Stimulated activated effector memory CD8-positive, alpha-beta T cell treated with anti-CD3 and anti-CD28 coated beads, Interleukin-12 subunit alpha, Interleukin-12 subunit beta, amount 100 ng/mL, for 72 hours (primary cell): ENCODE measurements around the gene RANGAP1.

Source experiments
- ATAC-seq: fragments of 150-1000 bp; cut with Tn5 transposase; 2 replicates; pipeline ENCODE4 v1.10.0; 2021
- DNase-seq, 2 donors: peaks; one replicate each; pipeline ENCODE4 v3.0.0; 2021 to 2022; ENCODE audit warnings: low spot score in 2 of 2
- H3K27ac Mint-ChIP-seq: one replicate; pipeline ENCODE4 v1.8.0; 2022; ENCODE audit warnings: mild to moderate bottlenecking, mixed read lengths
- H3K36me3 Mint-ChIP-seq: one replicate; pipeline ENCODE4 v1.8.0; 2022; ENCODE audit warnings: mild to moderate bottlenecking, mixed read lengths
- H3K4me1 Mint-ChIP-seq: one replicate; pipeline ENCODE4 v1.8.0; 2022; ENCODE audit warnings: mixed read lengths
- H3K4me3 Mint-ChIP-seq: one replicate; pipeline ENCODE4 v1.8.0; 2022; ENCODE audit warnings: mild to moderate bottlenecking, mixed read lengths
- H3K9me3 Mint-ChIP-seq: one replicate; pipeline ENCODE4 v1.8.0; 2022; ENCODE audit warnings: mixed read lengths

The RANGAP1 gene

DNA sequence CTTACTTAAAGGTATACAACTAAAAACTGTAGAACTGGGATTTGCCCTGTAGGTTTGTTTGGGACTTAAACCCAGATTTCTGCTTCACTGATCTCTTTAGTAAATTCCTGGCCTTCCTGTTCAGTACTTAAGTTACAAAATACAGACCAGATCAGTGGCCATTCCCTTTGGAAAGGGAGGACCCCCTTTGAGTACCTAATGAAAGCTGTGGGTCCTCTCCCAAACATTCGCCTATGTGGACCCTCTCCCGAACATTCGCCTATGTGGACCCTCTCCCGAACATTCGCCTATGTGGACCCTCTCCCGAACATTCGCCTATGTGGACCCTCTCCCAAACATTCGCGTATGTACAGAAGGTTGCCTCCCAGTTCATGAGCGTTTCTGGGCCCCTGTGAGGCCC, 70.6 kb downstream of the RANGAP1 start:
- Mint-ChIP-seq H3K4me1 (peaks cover 13% of the 10 kb centered on the region), H3K4me3 (no peak overlapping the region), H3K27ac (peak overlapping the region; percentile 48), H3K9me3 (no peaks in the 10 kb centered on the region), H3K36me3 (peaks cover 78% of the 10 kb centered on the region)
- ATAC-seq (no peak), DNase-seq (no peak)

DNA sequence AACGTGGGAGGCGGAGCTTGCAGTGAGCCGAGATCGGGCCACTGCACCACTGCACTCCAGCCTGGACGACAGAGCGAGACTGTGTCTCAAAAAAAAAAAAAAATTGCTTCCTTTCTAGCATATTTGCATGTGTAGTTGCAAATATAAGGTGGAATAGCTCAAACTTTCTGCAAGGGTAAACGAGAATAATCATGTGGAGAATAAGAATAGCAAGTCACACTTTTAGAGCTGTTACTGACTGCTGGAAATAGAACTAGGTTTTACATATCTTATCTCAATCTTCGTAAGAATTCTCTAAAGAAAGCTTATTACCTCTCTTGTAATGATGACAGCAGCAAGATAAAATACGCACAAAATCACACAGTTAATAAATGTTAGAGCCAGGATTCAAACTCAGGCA, 79.3 kb downstream of the RANGAP1 start:
- ATAC-seq (no peak), DNase-seq (no peak)
- H3K4me3 Mint-ChIP-seq = peak overlapping the region; percentile 89
- peaks cover 51% of the 10 kb centered on the region for H3K36me3 Mint-ChIP-seq
- H3K9me3 Mint-ChIP-seq = no peaks in the 10 kb centered on the region
- H3K27ac Mint-ChIP-seq = no peak overlapping the region
- H3K4me1 Mint-ChIP-seq = peaks cover 21% of the 10 kb centered on the region

DNA sequence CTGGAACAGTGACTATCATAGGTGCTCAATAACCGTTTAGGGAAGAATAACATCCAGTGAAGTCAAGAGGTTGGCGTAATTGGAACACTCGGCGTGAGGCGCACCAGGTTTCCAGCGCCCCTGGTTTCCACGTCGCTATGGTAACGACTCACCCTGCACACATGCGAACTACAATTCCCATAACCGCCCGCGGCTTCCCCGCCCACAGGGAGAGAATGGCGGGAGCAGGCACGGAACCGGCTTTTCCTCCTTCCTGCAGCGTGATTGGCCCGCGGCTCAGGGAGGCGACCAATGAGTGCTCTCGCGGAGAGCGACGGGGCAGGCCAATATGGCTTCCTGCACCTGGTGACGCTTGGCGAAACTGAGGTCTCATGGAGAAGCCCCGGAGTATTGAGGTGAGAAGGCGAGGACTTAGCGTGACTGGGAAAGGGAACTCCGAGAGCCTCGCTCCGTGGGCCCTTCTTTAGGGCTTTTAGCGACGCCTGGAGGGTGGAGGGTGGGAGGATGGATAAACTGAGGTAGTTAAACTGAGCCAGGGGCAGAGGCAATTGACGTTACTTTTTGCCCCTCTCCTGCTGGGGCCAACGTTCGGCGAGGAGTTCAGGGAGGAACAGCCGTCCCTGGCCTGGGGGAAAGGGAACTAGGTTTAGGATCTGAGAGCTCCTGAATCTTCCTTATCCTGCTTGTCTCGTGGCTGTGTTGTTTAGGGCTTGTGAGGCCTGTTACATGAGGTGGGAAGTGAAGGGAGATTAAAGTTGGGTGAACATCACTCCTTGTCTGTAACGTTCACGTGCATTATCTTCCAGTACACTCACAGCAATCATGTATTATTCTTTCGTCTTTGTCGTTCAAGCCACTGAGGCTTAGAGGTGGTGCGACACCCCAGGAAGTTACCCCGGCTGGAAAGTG, 80.7 kb downstream of the RANGAP1 start, which contains the start of gene L3MBTL2:
L3MBTL2 (plus strand) TSS at position 321 of the 909 bp plus-strand sequence; CDS start at position 372, 51 bp downstream.
- peak within 1 kb of the TSS; percentile 95 for H3K27ac Mint-ChIP-seq
- peak within 1 kb of the TSS; percentile 89 for H3K4me3 Mint-ChIP-seq
- DNase-seq = peak; percentile 95 to 98
- ATAC-seq = peak; percentile 100
- no peaks in the 10 kb centered on the region for H3K9me3 Mint-ChIP-seq
- H3K4me1 Mint-ChIP-seq = peaks cover 21% of the 10 kb centered on the region
- H3K36me3 Mint-ChIP-seq = peaks cover 36% of the 10 kb centered on the region

GRCh38 chr22:41204066-41204465, 81.9 kb downstream of the RANGAP1 start:
- DNase-seq (no peak), ATAC-seq (no peak)
- Mint-ChIP-seq H3K4me1 (peaks cover 15% of the 10 kb centered on the region), H3K9me3 (no peaks in the 10 kb centered on the region), H3K27ac (peak overlapping the region; percentile 48), H3K4me3 (no peak overlapping the region), H3K36me3 (peaks cover 24% of the 10 kb centered on the region)

- no peaks in the 10 kb centered on the region for H3K9me3 Mint-ChIP-seq
- no peak overlapping the region for H3K27ac Mint-ChIP-seq
- H3K4me3 Mint-ChIP-seq = no peak overlapping the region
- peaks cover 20% of the 10 kb centered on the region for H3K4me1 Mint-ChIP-seq
- no peak for ATAC-seq
- no peak for DNase-seq
- peaks cover 20% of the 10 kb centered on the region for H3K36me3 Mint-ChIP-seq
These were observed 82.9 kb downstream of the RANGAP1 start for GRCh38 chr22:41203118-41203517.

DNA sequence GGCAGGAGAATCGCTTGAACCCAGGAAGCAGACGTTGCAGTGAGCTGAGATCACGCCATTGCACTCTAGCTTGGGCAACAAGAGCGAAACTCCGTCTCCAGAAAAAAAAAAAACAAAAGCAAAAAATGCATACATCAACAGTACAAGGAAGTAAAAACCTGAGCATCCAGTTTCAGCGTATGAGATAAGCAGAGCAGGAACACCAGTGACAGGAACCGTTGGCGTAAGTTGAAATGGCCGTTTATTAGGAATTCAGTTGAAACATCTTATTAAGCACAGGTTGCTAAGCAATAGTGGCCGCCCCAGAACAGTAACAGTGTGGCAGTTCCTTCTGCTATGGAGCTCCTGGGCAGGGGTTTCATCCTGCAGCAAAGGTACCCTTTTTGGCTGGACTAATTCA, 84.8 kb downstream of the RANGAP1 start:
- H3K27ac Mint-ChIP-seq = no peak overlapping the region
- peaks cover 8% of the 10 kb centered on the region for H3K36me3 Mint-ChIP-seq
- peaks cover 26% of the 10 kb centered on the region for H3K4me1 Mint-ChIP-seq
- H3K4me3 Mint-ChIP-seq = no peak overlapping the region
- no peak for DNase-seq
- ATAC-seq = no peak
- H3K9me3 Mint-ChIP-seq = no peaks in the 10 kb centered on the region

DNA sequence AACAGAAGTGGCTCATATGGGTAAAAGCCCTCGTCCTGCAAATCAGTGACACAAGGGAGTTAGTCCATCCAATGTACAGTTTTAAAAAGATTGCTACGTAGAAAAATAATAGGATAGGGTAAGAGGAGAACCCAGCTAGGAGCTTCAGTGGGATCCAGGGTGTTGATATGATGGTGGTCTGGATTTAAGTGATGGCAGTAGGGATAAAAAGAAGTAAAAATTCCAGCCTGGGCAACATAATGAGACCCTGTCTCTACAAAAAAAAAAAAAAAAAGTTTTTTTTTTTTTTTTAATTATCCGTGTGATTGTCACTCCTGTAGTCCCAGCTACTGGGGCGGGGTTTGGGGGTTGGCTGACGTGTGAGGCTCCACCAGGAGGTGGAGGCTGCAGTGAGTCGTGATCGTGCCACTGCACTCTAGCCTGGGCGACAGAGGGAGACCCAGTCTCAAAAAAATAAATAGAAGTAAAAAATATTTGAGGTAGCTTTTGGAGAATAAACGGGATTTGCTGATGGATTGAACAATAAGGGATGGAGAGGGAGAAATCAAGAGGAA, 87.9 kb downstream of the RANGAP1 start:
- H3K27ac Mint-ChIP-seq = peak overlapping the region; percentile 12
- DNase-seq (peak; percentile 18 to 62), ATAC-seq (peak; percentile 64)
- peak overlapping the region; percentile 78 for H3K4me3 Mint-ChIP-seq
- no peaks in the 10 kb centered on the region for H3K9me3 Mint-ChIP-seq
- H3K36me3 Mint-ChIP-seq = no peaks in the 10 kb centered on the region
- peaks cover 10% of the 10 kb centered on the region for H3K4me1 Mint-ChIP-seq

GRCh38 chr22:41197038-41197972, 88.7 kb downstream of the RANGAP1 start:
- Mint-ChIP-seq H3K9me3 (no peaks in the 10 kb centered on the region), H3K4me3 (peak overlapping the region; percentile 78), H3K4me1 (peaks cover 10% of the 10 kb centered on the region), H3K36me3 (no peaks in the 10 kb centered on the region), H3K27ac (peak overlapping the region; percentile 12)
- DNase-seq (peak; percentile 77 to 91), ATAC-seq (peak; percentile 89)
